GM08714 (cell line): Measurements from ENCODE around the gene C3orf22.

Experiments
- H3K4me3 ChIP-seq: fragments of 200-500 bp; sonication (Bioruptor generic); 2 replicates; pipeline ENCODE4 v1.5.1; 2014; ENCODE audit warnings: mild to moderate bottlenecking, low read length, inconsistent platforms
- ZNF274 ChIP-seq: IDR thresholded peaks from 2 replicates; pipeline ENCODE4 v1.6.1; 2012; ENCODE audit warnings: mild to moderate bottlenecking, low read depth, low read length

The C3orf22 gene

DNA sequence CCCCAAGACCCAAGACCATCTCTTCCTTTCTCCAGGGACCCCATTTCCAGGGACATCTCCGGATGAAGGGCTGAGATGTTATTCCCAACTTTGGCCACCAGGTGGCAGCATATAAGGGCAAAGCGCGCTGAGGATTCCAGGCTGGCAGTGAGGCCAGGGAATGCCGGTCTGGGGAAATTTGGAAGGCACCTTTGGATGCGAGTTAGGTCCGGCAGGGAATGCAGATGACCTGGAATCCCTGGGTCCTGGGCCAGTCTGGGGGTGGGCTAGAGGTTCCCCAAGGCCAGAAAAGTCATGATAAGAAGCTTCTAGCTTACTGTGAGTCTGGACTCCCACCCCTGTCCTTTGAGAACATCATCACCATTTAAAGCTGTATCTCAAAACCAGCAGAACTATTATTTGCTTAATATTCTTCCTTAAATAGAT, 36.4 kb downstream of the C3orf22 start:
- TF ChIP-seq ZNF274, result no peak
- H3K4me3 ChIP-seq, result no peak overlapping the region

DNA sequence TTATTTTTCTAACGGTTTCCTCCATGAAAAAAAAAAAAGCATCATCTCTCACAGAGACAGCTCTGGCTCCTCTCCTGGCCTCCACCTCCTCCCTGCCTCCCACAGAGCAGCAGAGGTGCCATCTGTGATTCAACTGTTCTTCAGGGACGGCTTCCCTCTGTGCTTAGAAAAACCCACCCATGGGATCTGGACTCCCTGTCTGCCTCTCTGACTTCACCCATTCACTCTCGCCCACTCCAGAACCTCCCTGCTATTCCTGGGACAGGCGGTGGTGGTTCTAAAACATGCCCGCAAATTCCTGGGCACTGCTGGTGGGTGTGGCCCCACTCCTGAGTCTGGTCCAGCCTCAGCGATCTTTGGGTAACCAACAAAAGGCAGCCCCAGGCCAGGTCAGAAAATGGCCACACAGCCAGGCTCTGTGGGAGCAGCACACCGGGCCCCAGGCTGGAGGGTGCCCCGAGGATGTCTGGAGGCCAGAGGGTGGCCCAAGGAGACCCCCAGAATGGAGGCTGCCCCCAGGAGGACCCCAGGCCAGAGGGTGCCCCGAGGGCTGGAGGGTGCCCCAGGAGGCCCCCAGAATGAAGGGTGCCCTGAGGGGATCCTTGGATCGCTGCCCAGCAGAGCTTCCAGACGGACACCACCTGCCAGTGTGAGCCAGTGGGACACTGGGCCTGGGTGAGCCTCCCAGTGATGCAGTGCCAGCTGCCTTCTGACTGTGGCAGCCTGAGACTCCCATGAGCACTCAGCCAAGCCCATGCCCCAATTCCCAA, 37.4 kb downstream of the C3orf22 start:
- no peak overlapping the region for H3K4me3 ChIP-seq
- no peak for TF ChIP-seq ZNF274

DNA sequence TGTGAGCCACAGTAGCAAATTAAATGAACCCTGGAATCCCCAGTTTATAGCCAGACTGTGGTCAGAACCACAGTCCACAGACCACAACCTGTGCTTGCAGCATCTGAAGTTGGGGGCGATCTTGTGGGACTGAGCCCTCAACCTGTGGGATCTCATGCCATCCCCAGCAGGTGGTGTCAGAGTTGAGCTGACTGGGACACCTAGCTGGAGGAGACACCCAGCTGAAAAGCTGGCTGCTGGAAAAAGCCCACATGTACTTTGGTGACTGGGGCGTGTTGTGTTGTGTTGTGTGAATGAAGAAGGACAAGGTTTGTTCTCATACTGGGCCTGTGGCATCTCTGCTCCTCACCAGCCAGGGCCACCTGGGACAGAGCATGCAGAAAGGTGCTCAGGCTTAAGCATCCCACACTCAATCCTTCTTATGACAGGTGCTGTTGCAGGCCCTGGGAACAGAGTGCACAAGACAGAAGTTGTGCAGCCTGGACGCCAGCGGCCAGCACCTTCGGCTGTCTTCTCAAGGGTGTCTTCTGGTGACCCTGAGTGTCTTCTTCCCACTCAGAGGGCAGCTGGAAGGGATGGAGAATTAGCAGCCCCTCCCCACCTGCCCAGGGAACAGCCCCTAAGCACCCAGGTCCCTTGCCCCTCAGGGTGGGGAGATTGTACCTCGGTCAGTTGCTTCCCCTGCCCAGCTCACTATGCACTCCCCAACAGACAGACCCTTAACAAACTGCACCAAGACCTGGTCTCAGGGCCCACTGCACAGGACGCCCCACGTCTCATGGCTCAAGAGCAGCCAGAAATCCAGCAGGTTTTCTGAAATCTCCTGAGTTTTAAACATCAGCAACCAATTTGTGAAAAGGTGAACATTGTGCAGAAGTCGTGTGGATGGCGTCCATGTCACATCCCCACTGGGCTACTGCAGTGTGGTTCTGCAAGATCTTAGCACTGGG, 39.0 kb downstream of the C3orf22 start:
- TF ChIP-seq ZNF274, result no peak
- no peak overlapping the region for H3K4me3 ChIP-seq

DNA sequence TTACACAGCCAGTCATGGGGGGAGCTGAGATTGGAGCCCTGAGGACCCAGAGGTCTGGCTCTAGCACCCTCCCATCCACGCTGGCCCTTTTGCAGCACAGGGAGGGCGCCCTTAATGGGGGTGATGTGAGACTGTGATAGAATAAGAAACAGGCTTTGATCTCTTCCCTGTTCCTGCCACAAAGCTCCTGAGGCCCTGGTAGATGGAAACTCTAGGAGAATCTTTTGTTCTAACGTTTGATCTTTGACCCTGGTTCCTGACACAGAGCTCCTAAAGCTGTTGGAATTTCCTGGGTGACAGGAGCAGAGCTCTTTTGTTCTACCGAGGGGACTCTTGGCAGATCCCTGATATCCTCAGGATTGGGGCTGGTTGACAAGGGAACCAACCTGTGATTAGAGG, 40.0 kb downstream of the C3orf22 start:
- no peak overlapping the region for H3K4me3 ChIP-seq
- TF ChIP-seq ZNF274, result no peak

DNA sequence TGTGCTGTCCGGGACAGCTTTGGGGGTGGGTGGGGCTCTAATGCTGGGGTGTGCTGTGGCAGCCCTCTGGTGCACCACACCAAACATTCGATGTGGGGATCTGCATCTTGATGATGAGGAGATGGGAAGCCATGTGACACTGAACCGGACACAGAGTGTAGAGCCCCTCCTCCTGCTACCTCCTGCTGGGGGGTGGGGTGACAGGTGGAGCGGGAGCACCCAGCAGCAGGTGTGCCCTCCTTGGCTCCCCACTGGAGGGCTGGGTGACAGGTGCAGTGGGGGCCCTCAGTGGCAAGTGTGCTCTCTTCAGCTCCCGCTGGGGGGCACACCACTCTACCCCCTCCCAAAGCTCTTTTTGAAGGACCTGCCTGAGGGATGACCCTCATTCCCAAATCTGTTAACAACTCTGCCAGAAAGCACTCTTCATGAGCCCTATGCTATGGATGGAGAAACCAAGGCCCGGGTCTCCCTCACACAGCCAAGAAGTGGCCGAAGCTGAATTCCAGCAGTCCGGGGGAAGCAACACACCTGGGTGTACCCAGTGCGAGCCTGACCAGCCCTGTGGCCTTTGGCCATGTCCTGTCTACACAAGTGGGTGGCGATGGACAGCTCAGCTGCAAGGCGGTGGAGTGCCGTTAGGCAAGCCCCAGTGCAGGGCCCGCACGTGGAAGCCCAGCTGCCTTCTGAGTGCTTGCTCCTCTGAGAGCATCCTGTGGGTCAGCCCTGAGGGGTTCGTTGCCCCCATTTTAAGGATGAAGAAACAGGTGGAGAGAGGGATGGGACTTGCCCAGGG, 40.5 kb downstream of the C3orf22 start:
- H3K4me3 ChIP-seq, result no peak overlapping the region
- TF ChIP-seq ZNF274, result no peak

DNA sequence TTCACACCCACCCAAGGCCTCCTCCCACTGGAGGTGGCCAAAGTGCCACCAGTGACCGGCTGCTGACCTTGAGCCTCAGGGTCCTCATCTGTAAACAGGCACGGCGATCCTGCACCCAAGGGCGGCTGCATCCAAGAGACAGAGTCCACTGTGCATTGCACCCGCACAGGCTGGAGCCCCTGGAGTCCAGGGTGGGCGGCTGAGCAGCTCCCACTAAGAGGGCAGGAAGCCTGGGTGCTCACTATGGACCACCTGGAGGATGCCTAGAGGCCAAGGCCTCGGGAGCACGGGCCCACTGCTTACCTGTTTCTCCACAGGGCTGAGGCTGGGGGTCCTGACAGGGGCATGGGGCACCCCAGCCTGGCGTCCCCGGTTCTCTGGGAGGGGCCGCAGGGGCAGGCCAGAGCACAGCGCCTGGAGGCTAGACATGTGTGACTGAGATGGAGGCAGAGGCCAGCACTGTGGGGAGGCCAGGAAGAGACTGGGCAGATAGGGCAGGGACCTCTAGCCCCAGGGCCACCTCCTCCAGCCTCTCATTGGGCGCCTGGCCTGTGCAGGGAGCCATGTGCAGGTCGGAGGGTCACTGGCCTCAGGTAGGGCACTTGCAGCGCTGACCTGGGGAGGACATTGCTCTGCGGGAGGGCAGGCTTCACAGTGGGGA, 41.3 kb downstream of the C3orf22 start, which contains the start of gene UROC1:
UROC1 (minus strand) TSS at position 483 of the 661 bp plus-strand sequence; CDS start at position 429, 54 bp downstream.
- no peak for TF ChIP-seq ZNF274
- no peak within 1 kb of the TSS for H3K4me3 ChIP-seq

GRCh38 chr3:126516936-126517290, 41.8 kb downstream of the C3orf22 start:
- H3K4me3 ChIP-seq, result no peak overlapping the region
- no peak for TF ChIP-seq ZNF274

DNA sequence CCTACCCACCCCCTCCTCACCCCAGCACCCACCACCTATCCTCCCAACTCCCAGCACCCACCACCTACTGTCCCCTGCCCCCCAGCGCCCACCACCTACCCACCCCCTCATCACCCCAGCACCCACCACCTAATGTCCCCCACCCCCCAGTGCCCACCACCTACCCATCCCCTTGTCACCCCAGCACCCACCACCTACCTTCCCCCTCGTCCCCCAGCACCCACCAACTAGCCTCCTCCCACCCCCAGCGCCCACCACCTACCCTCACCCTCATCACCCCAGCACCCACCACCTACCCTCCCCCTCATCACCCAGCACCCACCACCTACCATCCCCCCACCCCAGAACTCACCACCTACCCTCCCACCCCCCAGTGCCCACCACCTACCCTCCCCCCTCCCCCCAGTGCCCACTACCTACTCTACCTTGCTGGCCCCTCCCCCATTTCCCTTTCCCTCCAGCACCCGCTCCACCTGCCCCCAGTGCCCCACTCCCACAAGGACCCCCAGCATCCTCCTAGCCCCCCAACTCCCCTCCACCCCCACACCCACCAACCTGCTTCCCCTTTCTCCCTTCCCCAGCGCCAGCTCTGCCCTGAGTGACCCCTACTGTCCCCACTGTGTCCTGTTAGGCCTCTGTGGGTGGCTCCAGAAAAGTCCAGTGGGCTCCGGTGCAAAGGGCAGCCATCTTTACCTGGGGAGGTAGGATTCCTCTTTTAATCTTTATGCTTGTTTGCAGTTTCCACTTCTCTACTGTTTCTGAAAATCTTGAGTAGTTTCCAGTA, 42.4 kb downstream of the C3orf22 start:
- no peak overlapping the region for H3K4me3 ChIP-seq
- no peak for TF ChIP-seq ZNF274

DNA sequence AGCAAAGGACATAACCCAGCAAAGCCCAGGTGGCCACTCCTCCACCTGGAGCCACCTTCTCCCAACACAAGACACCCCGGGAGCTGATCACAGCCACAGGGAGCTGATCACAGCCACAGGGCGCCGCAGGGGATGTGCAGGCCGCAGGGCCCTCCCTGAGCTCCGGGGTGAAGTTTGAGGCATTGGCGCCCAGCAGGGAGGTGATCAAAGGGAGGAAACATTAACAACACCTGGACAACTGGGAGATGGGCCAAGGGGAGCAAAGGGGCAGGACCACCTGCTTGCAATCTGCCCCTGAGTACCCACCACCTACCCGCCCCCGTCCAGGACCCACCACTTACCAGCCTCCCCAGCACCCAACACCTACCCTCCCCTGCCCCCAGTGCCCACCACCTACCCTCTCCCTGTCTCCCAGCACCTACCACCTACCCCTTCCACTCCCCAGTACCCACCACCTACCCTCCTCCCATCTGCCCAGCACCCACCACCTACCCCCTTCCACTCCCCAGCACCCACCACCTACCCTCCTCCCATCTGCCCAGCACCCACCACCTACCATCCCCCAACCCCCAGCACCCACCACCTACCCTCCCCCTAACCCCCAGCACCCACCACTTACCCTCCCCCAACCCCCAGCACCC, 43.5 kb downstream of the C3orf22 start:
- TF ChIP-seq ZNF274, result no peak

GRCh38 chr3:126514161-126514560, 44.6 kb downstream of the C3orf22 start:
- no peak for TF ChIP-seq ZNF274

More for the DNA sequence above, 43.5 kb downstream of the C3orf22 start:
- H3K4me3 ChIP-seq, result no peak overlapping the region

GRCh38 chr3:126512916-126513650, 45.6 kb downstream of the C3orf22 start:
- no peak for TF ChIP-seq ZNF274
- H3K4me3 ChIP-seq, result no peak overlapping the region

More at GRCh38 chr3:126514161-126514560, 44.6 kb downstream of the C3orf22 start:
- H3K4me3 ChIP-seq, result no peak overlapping the region

GRCh38 chr3:126512026-126512425, 46.7 kb downstream of the C3orf22 start:
- H3K4me3 ChIP-seq, result no peak overlapping the region
- TF ChIP-seq ZNF274, result no peak

- H3K4me3 ChIP-seq, result no peak overlapping the region
- TF ChIP-seq ZNF274, result no peak
Measured at GRCh38 chr3:126511291-126511690, 47.4 kb downstream of the C3orf22 start.
